Gastrocnemius medialis (tissue), 4 donors: ENCODE data around the gene CBX8.

Experiments
- CTCF ChIP-seq, 5 experiments: fragments of 450-650 bp in 3 of 5; fragments of 200-600 bp in 2 of 5; sonication (generic) in 2 of 5; IDR thresholded peaks in 4 of 5; conservative IDR thresholded peaks in 1 of 5; 1 replicate in 4 of 5; 2 replicates in 1 of 5; pipeline ENCODE4 v1.5.1; 2016 to 2019; ENCODE audit warnings: antibody characterized with exemption in 5 of 5, mild to moderate bottlenecking in 3 of 5, moderate library complexity in 3 of 5
- POLR2A ChIP-seq, 2 donors: fragments of 450-650 bp; IDR thresholded peaks; one replicate each; pipeline ENCODE4 v1.6.1; 2017; ENCODE audit warnings: antibody characterized with exemption in 2 of 2, mild to moderate bottlenecking in 2 of 2, moderate library complexity in 2 of 2

- no peak for TF ChIP-seq CTCF (IDR thresholded peaks at IDR 0.05 in 4 of 5, conservative IDR thresholded peaks at IDR 0.05 in 1 of 5)
- TF ChIP-seq POLR2A (IDR thresholded peaks at IDR 0.05), result no peak
Measured at GRCh38 chr17:79801156-79802038, 4.5 kb upstream of the CBX8 start.
